Hindlimb muscle (tissue), 1 donor: ENCODE data around the gene CLIC2. TPM values are rescaled to one million over a fixed set of nuclear protein-coding genes. Genes with fewer than 3 reads are reported as not detected.
"Not testable (repeated sequence)": the region's sequence is repeated elsewhere in the genome, so short reads cannot be mapped to it uniquely, and the experiment has no call there.

Source experiments
- DNase-seq: peaks from one replicate; pipeline ENCODE4 v3.0.0-alpha.2; 2013
- polyA plus RNA-seq: library from polyadenylated mRNA; unstranded; fragments of 120-200 nt; gene quantifications from one replicate; pipeline ENCODE4 v1.2.1, GENCODE V29; 2013; ENCODE audit not compliant: insufficient read length

The CLIC2 gene
- 6.4 TPM for polyA plus RNA-seq

- peak; percentile 77 for DNase-seq
Observed at GRCh38 chrX:155334486-155335336, at the start of gene CLIC2. Gene CLIC2, minus strand, starts transcription at chrX:155334614. Its CDS starts 187 bp downstream, at chrX:155334427.

GRCh38 chrX:155382529-155382967, 48.1 kb upstream of the CLIC2 start:
- not testable (repeated sequence) for DNase-seq

GRCh38 chrX:155381843-155382528, 47.6 kb upstream of the CLIC2 start, which contains the start of gene F8A2:
Gene F8A2, plus strand, starts transcription at chrX:155382095. Its CDS starts 20 bp downstream, at chrX:155382115.
- not testable (repeated sequence) for DNase-seq

GRCh38 chrX:155379802-155380201, 45.4 kb upstream of the CLIC2 start:
- not testable (repeated sequence) for DNase-seq

- DNase-seq, result not testable (repeated sequence)
Observed at GRCh38 chrX:155373777-155374458, 39.5 kb upstream of the CLIC2 start.

- DNase-seq, result not testable (repeated sequence)
Observed at GRCh38 chrX:155363712-155364111, 29.3 kb upstream of the CLIC2 start.

- not testable (repeated sequence) for DNase-seq
Observed at GRCh38 chrX:155349448-155349847, 15.0 kb upstream of the CLIC2 start.

- not testable (repeated sequence) for DNase-seq
Observed at GRCh38 chrX:155345689-155346088, 11.3 kb upstream of the CLIC2 start.

- DNase-seq, result not testable (repeated sequence)
Observed at GRCh38 chrX:155335337-155335712, 911 bp upstream of the CLIC2 start.

GRCh38 chrX:155333544-155334100, 792 bp downstream of the CLIC2 start:
- DNase-seq, result no peak

GRCh38 chrX:155330992-155331391, 3.4 kb downstream of the CLIC2 start:
- DNase-seq, result no peak

GRCh38 chrX:155329293-155329692, 5.1 kb downstream of the CLIC2 start:
- no peak for DNase-seq

GRCh38 chrX:155326610-155327009, 7.8 kb downstream of the CLIC2 start:
- no peak for DNase-seq

- DNase-seq, result no peak
Observed at GRCh38 chrX:155314260-155314659, 20.2 kb downstream of the CLIC2 start.

- no peak for DNase-seq
Observed at GRCh38 chrX:155313766-155314165, 20.6 kb downstream of the CLIC2 start.

- no peak for DNase-seq
Observed at GRCh38 chrX:155293771-155294170, 40.6 kb downstream of the CLIC2 start.

GRCh38 chrX:155279873-155280272, 54.5 kb downstream of the CLIC2 start:
- DNase-seq, result no peak

- DNase-seq, result no peak
Observed at GRCh38 chrX:155270969-155271368, 63.4 kb downstream of the CLIC2 start.

- DNase-seq, result not testable (repeated sequence)
Observed at GRCh38 chrX:155267995-155268394, 66.4 kb downstream of the CLIC2 start.

- DNase-seq, result no peak
Observed at GRCh38 chrX:155266439-155266838, 68.0 kb downstream of the CLIC2 start.

GRCh38 chrX:155263854-155264628, 70.4 kb downstream of the CLIC2 start, which contains the start of gene RAB39B:
Gene RAB39B, minus strand, starts transcription at chrX:155264491. Its CDS starts 203 bp downstream, at chrX:155264288.
- peak; percentile 15 for DNase-seq
